GM12878 (cell line): ENCODE data around the gene C6orf15. TPM values are rescaled to one million over a fixed set of nuclear protein-coding genes. Genes with fewer than 3 reads are reported as not detected.

Source experiments
- ATAC-seq: fragments of 200-7000 bp; cut with Tn5 transposase; 3 replicates; pipeline ENCODE4 v1.9.1; 2020; ENCODE audit warnings: mild to moderate bottlenecking, moderate library complexity
- BruUV-seq: library from RNA; stranded (reverse); fragments of 400-500 nt; replicated peaks from 2 replicates; lab custom pipeline; 2021; lab: Mats Ljungman, UMichigan
- CTCF ChIA-PET: fragments of 300-600 bp; sonication (Branson Sonifier 250); formaldehyde crosslinking; extraction: SDS; loops from one replicate; lab custom pipeline; 2021; ENCODE audit warnings: inconsistent platforms; lab: Yijun Ruan, JAX
- POLR2A ChIA-PET: fragments of 350-600 bp; formaldehyde crosslinking; extraction: SDS; loops from one replicate; lab custom pipeline; 2021; ENCODE audit warnings: inconsistent platforms; lab: Charles Lee
- RAD21 ChIA-PET: fragments of 300-600 bp; sonication (Branson Sonifier 250); formaldehyde crosslinking; loops from one replicate; lab custom pipeline; 2023; ENCODE audit warnings: antibody characterized with exemption; ENCODE audit not compliant: unreplicated experiment; lab: Charles Lee
- SMC1A ChIA-PET: fragments of 300-600 bp; sonication (Branson Sonifier 250); formaldehyde crosslinking; loops from one replicate; lab custom pipeline; 2023; ENCODE audit not compliant: unreplicated experiment, uncharacterized antibody; lab: Charles Lee
- DNase-seq: peaks from one replicate; pipeline ENCODE4 v3.0.0-alpha.2; 2011; ENCODE audit warnings: low read depth, low spot score
- FAIRE-seq: peaks from 3 replicates; lab custom pipeline; 2011; peaks lifted over from hg19 to GRCh38; lab: Jason Lieb, UNC
- H2AFZ ChIP-seq: 2 replicates; pipeline ENCODE4 v1.6.0; 2011; ENCODE audit warnings: low read depth, low read length, control low read depth; ENCODE audit not compliant: control insufficient read depth
- H3K27ac ChIP-seq: 2 replicates; pipeline ENCODE4 v1.5.1; 2011; ENCODE audit warnings: control low read depth; ENCODE audit not compliant: control insufficient read depth, insufficient read depth
- H3K27me3 ChIP-seq, 2 experiments: replicated peaks in 1 of 2; 2 replicates each; pipeline versions ENCODE4 v1.6.0 to v1.6.1; 2011; ENCODE audit warnings: low read length in 1 of 2; ENCODE audit not compliant: control insufficient read depth in 2 of 2, insufficient read depth in 2 of 2
- H3K36me3 ChIP-seq, 2 experiments: 2 replicates each; pipeline ENCODE4 v1.5.1; 2011; ENCODE audit warnings: low read length in 1 of 2; ENCODE audit not compliant: control insufficient read depth in 2 of 2, insufficient read depth in 2 of 2
- H3K4me1 ChIP-seq: 2 replicates; pipeline ENCODE4 v1.6.1; 2011; ENCODE audit warnings: mild to moderate bottlenecking, low read length, moderate library complexity, mixed read lengths; ENCODE audit not compliant: control insufficient read depth, insufficient read depth
- H3K4me2 ChIP-seq: 2 replicates; pipeline ENCODE4 v1.6.0; 2011; ENCODE audit warnings: control low read depth; ENCODE audit not compliant: control insufficient read depth, insufficient read depth
- H3K4me3 ChIP-seq: fragments of 200-600 bp; sonication (generic); 2 replicates; pipeline ENCODE4 v1.5.1; 2016
- H3K79me2 ChIP-seq: 2 replicates; pipeline ENCODE4 v1.6.0; 2011; ENCODE audit warnings: low read length; ENCODE audit not compliant: control insufficient read depth, insufficient read depth
- H3K9ac ChIP-seq: 2 replicates; pipeline ENCODE4 v1.8.0; 2011; ENCODE audit warnings: low read length, control low read depth, mixed read lengths; ENCODE audit not compliant: control insufficient read depth, insufficient read depth
- H3K9me3 ChIP-seq: replicated peaks from 3 replicates; pipeline ENCODE4 v1.5.1; 2011; ENCODE audit warnings: mild to moderate bottlenecking, low read length; ENCODE audit not compliant: control insufficient read depth, insufficient read depth
- H4K20me1 ChIP-seq: 2 replicates; pipeline ENCODE4 v1.6.0; 2011; ENCODE audit not compliant: control insufficient read depth, insufficient read depth
- CHD2 ChIP-seq: IDR thresholded peaks from 2 replicates; pipeline ENCODE4 v1.6.1; 2011; ENCODE audit warnings: low read depth, low read length, improper control_type of control experiment, borderline replicate concordance
- EGR1 ChIP-seq, 2 experiments: IDR thresholded peaks; 1 replicate in 1 of 2; 2 replicates in 1 of 2; pipeline ENCODE4 v1.6.1; 2011 to 2012; ENCODE audit warnings: low read depth in 2 of 2, low read length in 2 of 2, borderline replicate concordance in 1 of 2, mild to moderate bottlenecking in 1 of 2, moderate library complexity in 1 of 2
- ETV6 ChIP-seq, 2 experiments: fragments of 450-650 bp in 1 of 2; IDR thresholded peaks in 1 of 2; conservative IDR thresholded peaks in 1 of 2; 2 replicates each; pipeline ENCODE4 v1.6.1; 2014; ENCODE audit warnings: antibody characterized with exemption in 1 of 2, borderline replicate concordance in 1 of 2, low read depth in 1 of 2, mild to moderate bottlenecking in 1 of 2, moderate library complexity in 1 of 2
- FOXM1 ChIP-seq: IDR thresholded peaks from 2 replicates; pipeline ENCODE4 v1.6.1; 2012; ENCODE audit warnings: low read depth, mild to moderate bottlenecking, inconsistent platforms, low read length, moderate library complexity
- IRF3 ChIP-seq: fragments of 450-650 bp; IDR thresholded peaks from 2 replicates; pipeline ENCODE4 v1.6.1; 2014; ENCODE audit warnings: mild to moderate bottlenecking
- JUND ChIP-seq: IDR thresholded peaks from 2 replicates; pipeline ENCODE4 v1.6.1; 2012; ENCODE audit warnings: low read depth, mild to moderate bottlenecking, low read length, improper control_type of control experiment, moderate library complexity
- KLF5 ChIP-seq: fragments of 450-650 bp; IDR thresholded peaks from 2 replicates; pipeline ENCODE4 v1.6.1; 2014; ENCODE audit warnings: mild to moderate bottlenecking; ENCODE audit not compliant: partially characterized antibody
- MEF2B ChIP-seq: fragments of 450-650 bp; IDR thresholded peaks from 2 replicates; pipeline ENCODE4 v1.6.1; 2018; ENCODE audit warnings: mild to moderate bottlenecking, moderate library complexity; ENCODE audit not compliant: partially characterized antibody, poor library complexity, severe bottlenecking
- NFYA ChIP-seq: IDR thresholded peaks from 2 replicates; pipeline ENCODE4 v1.6.1; 2011; ENCODE audit warnings: low read depth, mild to moderate bottlenecking, low read length, improper control_type of control experiment, borderline replicate concordance
- POU2F2 ChIP-seq: IDR thresholded peaks from 3 replicates; pipeline ENCODE4 v1.6.1; 2011; ENCODE audit warnings: low read depth, mild to moderate bottlenecking, low read length, borderline replicate concordance
- SIX5 ChIP-seq: IDR thresholded peaks from 2 replicates; pipeline ENCODE4 v1.6.1; 2011; ENCODE audit warnings: mild to moderate bottlenecking, low read depth, low read length, moderate library complexity; ENCODE audit not compliant: severe bottlenecking
- STAT1 ChIP-seq: fragments of 450-650 bp; conservative IDR thresholded peaks from 2 replicates; pipeline ENCODE4 v1.6.1; 2014; ENCODE audit warnings: antibody characterized with exemption, mild to moderate bottlenecking
- STAT3 ChIP-seq: IDR thresholded peaks from 2 replicates; pipeline ENCODE4 v1.6.1; 2011; ENCODE audit warnings: low read depth, low read length, improper control_type of control experiment
- TAF1 ChIP-seq: IDR thresholded peaks from 2 replicates; pipeline ENCODE4 v1.6.1; 2011; ENCODE audit warnings: mild to moderate bottlenecking, low read depth, low read length, borderline replicate concordance
- TARDBP ChIP-seq: IDR thresholded peaks from 2 replicates; pipeline ENCODE4 v1.6.1; 2016; ENCODE audit warnings: borderline replicate concordance
- ZBTB33 ChIP-seq: fragments of 450-650 bp; IDR thresholded peaks from 2 replicates; pipeline ENCODE4 v1.6.1; 2017; ENCODE audit warnings: mild to moderate bottlenecking
- ZNF687 ChIP-seq: fragments of 450-650 bp; IDR thresholded peaks from 2 replicates; pipeline ENCODE4 v1.6.1; 2017; ENCODE audit warnings: mild to moderate bottlenecking, moderate library complexity
- WGBS: methylation state at CpG from one replicate; pipeline ENCODE4 v1.1.6; 2016; ENCODE audit warnings: low lambda C conversion rate; ENCODE audit not compliant: insufficient replicate concordance, insufficient coverage; ENCODE audit errors: missing lambda C conversion rate; 5-methylcytosine and 5-hydroxymethylcytosine counted together
- in situ Hi-C: fragments of 300-500 bp; cut with MboI; formaldehyde crosslinking; loops from 9 replicates; pipeline ENCODE4 v1.14.3; 2018; ENCODE audit warnings: mixed read lengths
- intact Hi-C: fragments of 100-400 bp; cut with micrococcal nuclease; formaldehyde crosslinking; loops from one replicate; pipeline ENCODE4 v1.14.2; 2022; ENCODE audit not compliant: unreplicated experiment
- polyA plus RNA-seq, 11 experiments: library from polyadenylated mRNA; depleted of rRNA in 4 of 11; unstranded in 6 of 11; stranded (reverse) in 5 of 11; fragments of >200 nt; fragmentation: Nextera tagmentation in 4 of 11; fragmentation: Illumina TruSeq in 1 of 11; extraction: Ambion mirVana in 4 of 11; extraction: Trizol in 1 of 11; gene quantifications; 1 replicate in 1 of 11; 2 replicates in 10 of 11; pipeline versions ENCODE4 v1.2.1 to v1.2.3, GENCODE V29; 2011 to 2016; ENCODE audit warnings: inconsistent platforms in 2 of 11, missing spikeins in 2 of 11, low read depth in 1 of 11
- total RNA-seq, 4 experiments: library from RNA; depleted of rRNA in 3 of 4; stranded (reverse); fragments of >200 nt in 3 of 4; fragmentation: Illumina TruSeq in 1 of 4; extraction: Trizol in 1 of 4; gene quantifications; 2 replicates each; pipeline versions ENCODE4 v1.2.1 to v1.2.3, GENCODE V29; 2013 to 2021

C6orf15 gene
- total and polyA plus RNA-seq, 10 of the 15 experiments (the other 5 are each of a cell fraction or from before 2014, with no cell fraction given): not detected

- 0 out of 2 replicates have a peak within 1 kb of the TSS, but pooled peaks have one; percentile 29 for H3K4me3 ChIP-seq
- TF ChIP-seq EGR1 (IDR thresholded peaks at IDR 0.05; ENCODE audit: borderline replicate concordance in 1 of 2, low read depth in 2 of 2, low read length in 2 of 2) (no peak), STAT1 (no peak), ZBTB33 (no peak), KLF5 (no peak), TARDBP (no peak), TAF1 (no peak), NFYA (no peak), IRF3 (no peak), SIX5 (no peak), ETV6 (conservative IDR thresholded peaks at IDR 0.05 in 1 of 2, IDR thresholded peaks at IDR 0.05 in 1 of 2; ENCODE audit: borderline replicate concordance in 1 of 2, low read depth in 1 of 2) (no peak), STAT3 (no peak), CHD2 (no peak), MEF2B (no peak), FOXM1 (no peak), JUND (no peak), POU2F2 (no peak), ZNF687 (no peak)
Measured at GRCh38 chr6:31138982-31139381, 26.6 kb upstream of the C6orf15 start, which contains the start of gene PSORS1C2. PSORS1C2 (minus strand) TSS chr6:31139066; CDS start chr6:31139026, 40 bp downstream.

More at GRCh38 chr6:31138982-31139381, 26.6 kb upstream of the C6orf15 start, which contains the start of gene PSORS1C2:
- in situ Hi-C loops (loop anchor here (5.0 kb wide), 2 partner anchors 53 to 228 kb away; no protein-coding TSS in a partner anchor), intact Hi-C loops (no loop called here)
- Histone ChIP-seq H3K79me2 (no peaks in the 10 kb centered on the region), H4K20me1 (no peaks in the 10 kb centered on the region), H3K27me3 (no peaks in the 10 kb centered on the region), H3K4me1 (peaks cover 3% of the 10 kb centered on the region), H2AFZ (no peak within 1 kb of the TSS), H3K36me3 (no peaks in the 10 kb centered on the region), H3K4me2 (no peak within 1 kb of the TSS), H3K9ac (no peak within 1 kb of the TSS), H3K27ac (no peak within 1 kb of the TSS), H3K9me3 (no peaks in the 10 kb centered on the region; the same call in 2 of the 3 replicates)
- ChIA-PET CTCF (interaction anchor here (0.8 to 22.9 kb wide), 7 partner anchors 10 to 228 kb away, joined by 3 to 326 read pairs (median 13); partner anchors contain the start of genes CCHCR1 and TCF19), POLR2A (interaction anchor here (0.8 to 1.5 kb wide), 2 partner anchors 22 to 52 kb away, joined by 3 read pairs; no protein-coding TSS in a partner anchor), SMC1A (interaction anchor here (0.7 to 5.8 kb wide), 10 partner anchors 9 to 227 kb away, joined by 3 to 52 read pairs (median 4); no protein-coding TSS in a partner anchor), RAD21 (interaction anchor here (0.9 to 1.9 kb wide), 5 partner anchors 11 to 55 kb away, joined by 3 to 9 read pairs (median 3); no protein-coding TSS in a partner anchor)
- DNase-seq: no peak
- WGBS: 48% methylated on average over 4 of the region's 4 CpGs
- BruUV-seq: no TSS peak
- no peak for ATAC-seq
- FAIRE-seq: no peak
